ENCODE measurements around the gene UBR4.

DNA sequence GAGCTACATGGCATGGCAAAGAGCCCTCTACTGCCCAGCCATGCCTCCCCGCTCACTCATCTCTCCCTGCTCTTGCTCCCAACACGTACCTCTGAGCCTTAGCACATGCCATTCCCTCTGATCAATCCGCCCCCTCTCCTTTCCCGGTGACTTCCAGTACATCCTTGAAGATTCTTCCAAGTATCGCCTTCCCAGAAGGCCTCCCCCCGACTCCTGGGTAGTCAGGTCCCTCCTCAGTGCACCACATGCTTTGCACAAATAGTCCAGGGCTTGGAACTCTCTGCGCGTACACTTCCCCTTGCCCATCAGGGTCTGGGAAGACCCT is 176.6 kb downstream of the UBR4 start:
- TF ChIP-seq, protein P1, sequence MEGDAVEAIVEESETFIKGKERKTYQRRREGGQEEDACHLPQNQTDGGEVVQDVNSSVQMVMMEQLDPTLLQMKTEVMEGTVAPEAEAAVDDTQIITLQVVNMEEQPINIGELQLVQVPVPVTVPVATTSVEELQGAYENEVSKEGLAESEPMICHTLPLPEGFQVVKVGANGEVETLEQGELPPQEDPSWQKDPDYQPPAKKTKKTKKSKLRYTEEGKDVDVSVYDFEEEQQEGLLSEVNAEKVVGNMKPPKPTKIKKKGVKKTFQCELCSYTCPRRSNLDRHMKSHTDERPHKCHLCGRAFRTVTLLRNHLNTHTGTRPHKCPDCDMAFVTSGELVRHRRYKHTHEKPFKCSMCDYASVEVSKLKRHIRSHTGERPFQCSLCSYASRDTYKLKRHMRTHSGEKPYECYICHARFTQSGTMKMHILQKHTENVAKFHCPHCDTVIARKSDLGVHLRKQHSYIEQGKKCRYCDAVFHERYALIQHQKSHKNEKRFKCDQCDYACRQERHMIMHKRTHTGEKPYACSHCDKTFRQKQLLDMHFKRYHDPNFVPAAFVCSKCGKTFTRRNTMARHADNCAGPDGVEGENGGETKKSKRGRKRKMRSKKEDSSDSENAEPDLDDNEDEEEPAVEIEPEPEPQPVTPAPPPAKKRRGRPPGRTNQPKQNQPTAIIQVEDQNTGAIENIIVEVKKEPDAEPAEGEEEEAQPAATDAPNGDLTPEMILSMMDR (IDR thresholded peaks at IDR 0.05; ENCODE audit: poor library complexity, severe bottlenecking) = no peak
- TF ChIP-seq TAF1 (IDR thresholded peaks at IDR 0.05; ENCODE audit: low read depth) (no peak), MXI1 (conservative IDR thresholded peaks at IDR 0.05; ENCODE audit: poor library complexity, severe bottlenecking) (no peak), EP300 (conservative IDR thresholded peaks at IDR 0.05; ENCODE audit: poor library complexity, severe bottlenecking) (no peak)
